Activated naive CD8-positive, alpha-beta T cell treated with anti-CD3 and anti-CD28 coated beads for 36 hours (primary cell): ENCODE data around the gene UXS1. TPM values are rescaled to one million over a fixed set of nuclear protein-coding genes. Genes with fewer than 3 reads are reported as not detected.
A peak's percentile ranks its signal among the peaks of the same experiment; 100 is the strongest.

Experiments
- DNase-seq: peaks from one replicate; pipeline ENCODE4 v3.0.0; 2021
- H3K27ac Mint-ChIP-seq: one replicate; pipeline ENCODE4 v1.8.0; 2022; ENCODE audit warnings: mild to moderate bottlenecking, moderate library complexity, mixed read lengths
- H3K27me3 Mint-ChIP-seq: one replicate; pipeline ENCODE4 v1.8.0; 2022; ENCODE audit warnings: mild to moderate bottlenecking, mixed read lengths
- H3K36me3 Mint-ChIP-seq: one replicate; pipeline ENCODE4 v1.8.0; 2021; ENCODE audit warnings: mild to moderate bottlenecking, mixed read lengths
- H3K4me1 Mint-ChIP-seq: one replicate; pipeline ENCODE4 v1.8.0; 2021; ENCODE audit warnings: mixed read lengths
- H3K4me3 Mint-ChIP-seq: one replicate; pipeline ENCODE4 v1.8.0; 2022; ENCODE audit warnings: mild to moderate bottlenecking, moderate library complexity, mixed read lengths
- H3K9me3 Mint-ChIP-seq: one replicate; pipeline ENCODE4 v1.8.0; 2022; ENCODE audit warnings: mixed read lengths
- total RNA-seq, 2 experiments: library from RNA; stranded (reverse); gene quantifications; one replicate each; pipeline ENCODE4 v1.2.3, GENCODE V29; 2021

The UXS1 gene
- total RNA-seq, 2 experiments from 2014 or later = 43.4 to 44.5 TPM

GRCh38 chr2:106122157-106122556, 71.9 kb downstream of the UXS1 start:
- H3K27me3 Mint-ChIP-seq = no peaks in the 10 kb centered on the region

GRCh38 chr2:106120432-106120831, 73.7 kb downstream of the UXS1 start:
- peaks cover 12% of the 10 kb centered on the region for H3K4me1 Mint-ChIP-seq
- no peaks in the 10 kb centered on the region for H3K9me3 Mint-ChIP-seq
- H3K27me3 Mint-ChIP-seq = no peaks in the 10 kb centered on the region
- no peak overlapping the region for H3K4me3 Mint-ChIP-seq
- DNase-seq = no peak
- peaks cover 9% of the 10 kb centered on the region for H3K36me3 Mint-ChIP-seq
- no peak overlapping the region for H3K27ac Mint-ChIP-seq

More at GRCh38 chr2:106122157-106122556, 71.9 kb downstream of the UXS1 start:
- Mint-ChIP-seq H3K4me3 (no peak overlapping the region), H3K36me3 (peaks cover 17% of the 10 kb centered on the region), H3K4me1 (peaks cover 18% of the 10 kb centered on the region), H3K27ac (no peak overlapping the region), H3K9me3 (no peaks in the 10 kb centered on the region)
- DNase-seq = no peak

- no peaks in the 10 kb centered on the region for H3K9me3 Mint-ChIP-seq
- H3K27me3 Mint-ChIP-seq = no peaks in the 10 kb centered on the region
Observed at GRCh38 chr2:106119074-106119473, 75.0 kb downstream of the UXS1 start.

GRCh38 chr2:106117882-106118684, 76.0 kb downstream of the UXS1 start:
- Mint-ChIP-seq H3K9me3 (no peaks in the 10 kb centered on the region), H3K4me3 (no peak overlapping the region), H3K27ac (no peak overlapping the region), H3K4me1 (peaks cover 14% of the 10 kb centered on the region), H3K36me3 (peaks cover 6% of the 10 kb centered on the region), H3K27me3 (no peaks in the 10 kb centered on the region)
- no peak for DNase-seq

More at GRCh38 chr2:106119074-106119473, 75.0 kb downstream of the UXS1 start:
- H3K4me3 Mint-ChIP-seq = no peak overlapping the region
- DNase-seq = no peak
- no peak overlapping the region for H3K27ac Mint-ChIP-seq
- peaks cover 14% of the 10 kb centered on the region for H3K4me1 Mint-ChIP-seq
- peaks cover 9% of the 10 kb centered on the region for H3K36me3 Mint-ChIP-seq

- H3K4me1 Mint-ChIP-seq = peaks cover 14% of the 10 kb centered on the region
- peaks cover 6% of the 10 kb centered on the region for H3K36me3 Mint-ChIP-seq
- no peaks in the 10 kb centered on the region for H3K27me3 Mint-ChIP-seq
- no peak overlapping the region for H3K4me3 Mint-ChIP-seq
- DNase-seq = no peak
- no peak overlapping the region for H3K27ac Mint-ChIP-seq
- H3K9me3 Mint-ChIP-seq = no peaks in the 10 kb centered on the region
Observed at GRCh38 chr2:106117347-106117746, 76.8 kb downstream of the UXS1 start.

GRCh38 chr2:106116248-106116647, 77.9 kb downstream of the UXS1 start:
- Mint-ChIP-seq H3K27ac (peak overlapping the region; percentile 1), H3K4me1 (peaks cover 14% of the 10 kb centered on the region), H3K36me3 (peaks cover 6% of the 10 kb centered on the region), H3K9me3 (no peaks in the 10 kb centered on the region), H3K4me3 (no peak overlapping the region), H3K27me3 (no peaks in the 10 kb centered on the region)
- no peak for DNase-seq

GRCh38 chr2:106115665-106116064, 78.4 kb downstream of the UXS1 start:
- H3K4me3 Mint-ChIP-seq = no peak overlapping the region
- H3K9me3 Mint-ChIP-seq = no peaks in the 10 kb centered on the region
- no peak for DNase-seq
- peaks cover 14% of the 10 kb centered on the region for H3K4me1 Mint-ChIP-seq
- no peaks in the 10 kb centered on the region for H3K27me3 Mint-ChIP-seq
- peaks cover 10% of the 10 kb centered on the region for H3K36me3 Mint-ChIP-seq
- peak overlapping the region; percentile 48 for H3K27ac Mint-ChIP-seq

GRCh38 chr2:106115250-106115649, 78.9 kb downstream of the UXS1 start:
- Mint-ChIP-seq H3K4me1 (peaks cover 14% of the 10 kb centered on the region), H3K4me3 (no peak overlapping the region), H3K36me3 (peaks cover 10% of the 10 kb centered on the region), H3K27me3 (no peaks in the 10 kb centered on the region), H3K9me3 (no peaks in the 10 kb centered on the region), H3K27ac (peak overlapping the region; percentile 48)
- no peak for DNase-seq

- Mint-ChIP-seq H3K4me3 (no peak overlapping the region), H3K4me1 (peaks cover 12% of the 10 kb centered on the region), H3K9me3 (no peaks in the 10 kb centered on the region), H3K27ac (no peak overlapping the region), H3K27me3 (no peaks in the 10 kb centered on the region), H3K36me3 (peaks cover 10% of the 10 kb centered on the region)
- no peak for DNase-seq
Observed at GRCh38 chr2:106114166-106114565, 79.9 kb downstream of the UXS1 start.

- DNase-seq = no peak
- Mint-ChIP-seq H3K27me3 (no peaks in the 10 kb centered on the region), H3K36me3 (peaks cover 10% of the 10 kb centered on the region), H3K4me1 (peaks cover 12% of the 10 kb centered on the region), H3K4me3 (no peak overlapping the region), H3K27ac (no peak overlapping the region), H3K9me3 (no peaks in the 10 kb centered on the region)
Observed at GRCh38 chr2:106113361-106113966, 80.6 kb downstream of the UXS1 start.

GRCh38 chr2:106111882-106112571, 82.1 kb downstream of the UXS1 start:
- H3K27ac Mint-ChIP-seq = no peak overlapping the region

GRCh38 chr2:106109675-106110424, 84.3 kb downstream of the UXS1 start:
- Mint-ChIP-seq H3K27ac (no peak overlapping the region), H3K4me1 (peaks cover 16% of the 10 kb centered on the region), H3K27me3 (no peaks in the 10 kb centered on the region), H3K4me3 (no peak overlapping the region), H3K36me3 (peaks cover 4% of the 10 kb centered on the region), H3K9me3 (no peaks in the 10 kb centered on the region)
- no peak for DNase-seq

More at GRCh38 chr2:106111882-106112571, 82.1 kb downstream of the UXS1 start:
- Mint-ChIP-seq H3K4me1 (peaks cover 20% of the 10 kb centered on the region), H3K4me3 (no peak overlapping the region), H3K36me3 (peaks cover 6% of the 10 kb centered on the region), H3K9me3 (no peaks in the 10 kb centered on the region), H3K27me3 (no peaks in the 10 kb centered on the region)
- no peak for DNase-seq

- Mint-ChIP-seq H3K36me3 (peaks cover 4% of the 10 kb centered on the region), H3K9me3 (no peaks in the 10 kb centered on the region), H3K4me3 (no peak overlapping the region), H3K27ac (no peak overlapping the region), H3K4me1 (peaks cover 19% of the 10 kb centered on the region), H3K27me3 (no peaks in the 10 kb centered on the region)
- no peak for DNase-seq
Observed at GRCh38 chr2:106108791-106109190, 85.3 kb downstream of the UXS1 start.

- H3K27me3 Mint-ChIP-seq = no peaks in the 10 kb centered on the region
- DNase-seq = no peak
- no peaks in the 10 kb centered on the region for H3K9me3 Mint-ChIP-seq
- H3K4me1 Mint-ChIP-seq = peaks cover 19% of the 10 kb centered on the region
- no peak overlapping the region for H3K4me3 Mint-ChIP-seq
- H3K27ac Mint-ChIP-seq = no peak overlapping the region
- H3K36me3 Mint-ChIP-seq = peaks cover 4% of the 10 kb centered on the region
Observed at GRCh38 chr2:106108351-106108750, 85.8 kb downstream of the UXS1 start.
